Endothelial cell of umbilical vein (primary cell): ENCODE data around the gene PARP6. TPM values are rescaled to one million over a fixed set of nuclear protein-coding genes. Genes with fewer than 3 reads are reported as not detected.

Experiments
- BruUV-seq: library from RNA; stranded (reverse); fragments of 400-500 nt; replicated peaks from 2 replicates; lab custom pipeline; 2021; lab: Mats Ljungman, UMichigan
- CTCF ChIA-PET: fragments of 300-600, 350-600 bp; sonication (Branson Sonifier 250); formaldehyde crosslinking; loops from one replicate; lab custom pipeline; 2021; ENCODE audit warnings: antibody characterized with exemption, inconsistent platforms; lab: Charles Lee
- POLR2A ChIA-PET: fragments of 300-600, 350-600 bp; sonication (Branson Sonifier 250); formaldehyde crosslinking; loops from one replicate; lab custom pipeline; 2021; ENCODE audit warnings: antibody characterized with exemption, inconsistent platforms; lab: Charles Lee
- DNase-seq: peaks from one replicate; pipeline ENCODE4 v3.0.0-alpha.2; 2011; ENCODE audit warnings: low read depth, low spot score
- FAIRE-seq: peaks from 2 replicates; lab custom pipeline; 2011; peaks lifted over from hg19 to GRCh38; lab: Jason Lieb, UNC
- H2AFZ ChIP-seq: 2 replicates; pipeline ENCODE4 v1.6.0; 2012; ENCODE audit warnings: low read depth, low read length, control low read depth, inconsistent platforms
- H3K27ac ChIP-seq: 2 replicates; pipeline ENCODE4 v1.5.1; 2011; ENCODE audit warnings: low read depth, mild to moderate bottlenecking, control low read depth, low read length, moderate library complexity; ENCODE audit not compliant: insufficient read depth
- H3K27me3 ChIP-seq, 2 experiments: 2 replicates each; pipeline versions ENCODE4 v1.6.0 to v1.6.1; 2011; ENCODE audit warnings: low read length in 2 of 2, mixed read lengths in 1 of 2; ENCODE audit not compliant: control insufficient read depth in 2 of 2, insufficient read depth in 2 of 2
- H3K36me3 ChIP-seq, 2 experiments: 2 replicates in 1 of 2; 3 replicates in 1 of 2; pipeline ENCODE4 v1.5.1; 2011; ENCODE audit warnings: low read length in 2 of 2, mild to moderate bottlenecking in 1 of 2, moderate library complexity in 1 of 2; ENCODE audit not compliant: control insufficient read depth in 2 of 2, insufficient read depth in 2 of 2; ENCODE audit errors: extremely low read depth in 1 of 2
- H3K4me1 ChIP-seq: 3 replicates; pipeline ENCODE4 v1.5.1; 2011; ENCODE audit warnings: mild to moderate bottlenecking, low read length; ENCODE audit not compliant: control insufficient read depth, insufficient read depth; ENCODE audit errors: extremely low read depth
- H3K4me2 ChIP-seq: 2 replicates; pipeline ENCODE4 v1.6.1; 2011; ENCODE audit warnings: low read length, control low read depth, mixed read lengths; ENCODE audit not compliant: insufficient read depth
- H3K4me3 ChIP-seq, 3 experiments: fragments of 200-600 bp in 1 of 3; sonication (generic), shearing (Covaris generic) in 1 of 3; replicated peaks in 1 of 3; 2 replicates each; pipeline ENCODE4 v1.5.1; 2011 to 2016; ENCODE audit warnings: control low read depth in 3 of 3, low read length in 3 of 3, mild to moderate bottlenecking in 2 of 3, inconsistent platforms in 1 of 3, low read depth in 1 of 3, moderate library complexity in 1 of 3; ENCODE audit not compliant: insufficient read depth in 1 of 3
- H3K79me2 ChIP-seq: 2 replicates; pipeline ENCODE4 v1.6.0; 2012; ENCODE audit warnings: low read length, inconsistent platforms; ENCODE audit not compliant: control insufficient read depth, insufficient read depth
- H3K9ac ChIP-seq: replicated peaks from 2 replicates; pipeline ENCODE3; 2011; ENCODE audit warnings: low read length, control low read depth; ENCODE audit not compliant: insufficient read depth; ENCODE audit errors: extremely low read depth
- H3K9me1 ChIP-seq: replicated peaks from 3 replicates; pipeline ENCODE4 v1.6.0; 2011; ENCODE audit warnings: mild to moderate bottlenecking, low read length; ENCODE audit not compliant: control insufficient read depth, insufficient read depth; ENCODE audit errors: extremely low read depth
- H3K9me3 ChIP-seq: replicated peaks from 2 replicates; pipeline ENCODE4 v1.5.1; 2012; ENCODE audit warnings: low read length, inconsistent platforms; ENCODE audit not compliant: control insufficient read depth, insufficient read depth
- H4K20me1 ChIP-seq: replicated peaks from 2 replicates; pipeline ENCODE3; 2011; ENCODE audit warnings: mild to moderate bottlenecking, low read length; ENCODE audit not compliant: control insufficient read depth, insufficient read depth; ENCODE audit errors: extremely low read depth
- CTCF ChIP-seq, 2 donors: IDR thresholded peaks; 1 replicate in 1 of 2; 2 replicates in 1 of 2; pipeline ENCODE4 v1.5.1; 2011; ENCODE audit warnings: low read length in 2 of 2, mild to moderate bottlenecking in 2 of 2, moderate library complexity in 2 of 2, control low read depth in 1 of 2, inconsistent platforms in 1 of 2, low read depth in 1 of 2; ENCODE audit not compliant: insufficient read depth in 1 of 2; ENCODE audit errors: extremely low read depth in 1 of 2
- EZH2 ChIP-seq: IDR thresholded peaks from 2 replicates; pipeline ENCODE4 v1.6.1; 2012; ENCODE audit warnings: borderline replicate concordance, low read depth, mild to moderate bottlenecking, moderate library complexity, low read length, inconsistent platforms; ENCODE audit not compliant: severe bottlenecking
- FOS ChIP-seq: IDR thresholded peaks from 2 replicates; pipeline ENCODE4 v1.6.1; 2011; ENCODE audit warnings: mild to moderate bottlenecking, low read length, moderate library complexity, borderline replicate concordance; ENCODE audit not compliant: insufficient read depth
- GATA2 ChIP-seq: IDR thresholded peaks from 2 replicates; pipeline ENCODE4 v1.7.0; 2011; ENCODE audit warnings: low read depth, mild to moderate bottlenecking, moderate library complexity, mixed read lengths, low read length; ENCODE audit not compliant: insufficient read length, insufficient read depth
- JUN ChIP-seq: IDR thresholded peaks from 2 replicates; pipeline ENCODE4 v1.6.1; 2011; ENCODE audit warnings: borderline replicate concordance, low read depth; ENCODE audit not compliant: insufficient read length, insufficient read depth
- MAX ChIP-seq: IDR thresholded peaks from 2 replicates; pipeline ENCODE4 v1.6.1; 2011; ENCODE audit not compliant: insufficient read depth, insufficient read length
- MYC ChIP-seq: IDR thresholded peaks from one replicate; pipeline ENCODE4 v1.6.1; 2011; ENCODE audit warnings: mild to moderate bottlenecking, low read depth, low read length
- POLR2A ChIP-seq: IDR thresholded peaks from 2 replicates; pipeline ENCODE4 v1.6.1; 2012; ENCODE audit warnings: low read depth, mild to moderate bottlenecking, control low read depth, low read length
- POLR2AphosphoS5 ChIP-seq: IDR thresholded peaks from 2 replicates; pipeline ENCODE4 v1.6.1; 2012; ENCODE audit warnings: low read depth, mild to moderate bottlenecking, control low read depth, low read length, moderate library complexity; ENCODE audit not compliant: insufficient read depth
- dilution Hi-C: fragments of 300-500 bp; cut with MboI; formaldehyde crosslinking; loops from one replicate; pipeline ENCODE4 v1.15.0; 2019; ENCODE audit warnings: low sequenced_read_pairs; ENCODE audit not compliant: extremely low pct_ligation_motif_present
- intact Hi-C: fragments of 100-400 bp; cut with micrococcal nuclease; formaldehyde crosslinking; loops from one replicate; pipeline ENCODE4 v1.10.0; 2022
- polyA plus RNA-seq, 4 experiments: library from polyadenylated mRNA; depleted of rRNA in 3 of 4; stranded (reverse) in 3 of 4; unstranded in 1 of 4; fragments of >200 nt; gene quantifications; 2 replicates each; pipeline versions ENCODE4 v1.2.1 to v1.2.3, GENCODE V29; 2011 to 2012; ENCODE audit warnings: missing spikeins in 1 of 4
- total RNA-seq: library from RNA; stranded (reverse); gene quantifications from 2 replicates; pipeline ENCODE4 v1.2.3, GENCODE V29; 2021

PARP6 gene
- total and polyA plus RNA-seq, 2 donors (not counting 3 experiments of a cell fraction or from before 2014, with no cell fraction given): 41.1 to 53.3 TPM

GRCh38 chr15:72280751-72281150 lies 8.4 kb upstream of the PARP6 start:
- no peak for FAIRE-seq
- H2AFZ ChIP-seq: no peak overlapping the region
- H4K20me1 ChIP-seq: no peaks in the 10 kb centered on the region
- no peak overlapping the region for H3K4me3 ChIP-seq
- ChIA-PET POLR2A (no interaction called here), CTCF (interaction anchor here (1.0 to 1.1 kb wide), 2 partner anchors 10 to 53 kb away, joined by 3 read pairs; no protein-coding TSS in a partner anchor)
- no TSS peak for BruUV-seq
- no peak for TF ChIP-seq CTCF (IDR thresholded peaks at IDR 0.05; ENCODE audit: extremely low read depth in 1 of 2, insufficient read depth in 1 of 2, low read depth in 1 of 2, low read length in 2 of 2)
- TF ChIP-seq MAX: no peak
- no peak for TF ChIP-seq JUN
- no peak for TF ChIP-seq POLR2A
- TF ChIP-seq POLR2AphosphoS5: no peak
- no peak for TF ChIP-seq GATA2
- no peak for TF ChIP-seq FOS
- TF ChIP-seq EZH2: no peak
- TF ChIP-seq MYC: no peak
- H3K9ac ChIP-seq: no peak overlapping the region
- no peak for DNase-seq
- H3K27me3 ChIP-seq: peaks cover 0 to 3% of the 10 kb centered on the region in 2 experiments
- H3K4me2 ChIP-seq: no peak overlapping the region
- dilution Hi-C loops: no loop called here
- intact Hi-C loops: no loop called here
- H3K79me2 ChIP-seq: no peaks in the 10 kb centered on the region
- H3K9me3 ChIP-seq: no peaks in the 10 kb centered on the region
- H3K27ac ChIP-seq: no peak overlapping the region
- no peaks in the 10 kb centered on the region for H3K9me1 ChIP-seq
- no peaks in the 10 kb centered on the region for H3K36me3 ChIP-seq
- no peaks in the 10 kb centered on the region for H3K4me1 ChIP-seq
